SK-N-MC (cell line): ENCODE measurements around the gene PHF8.

Experiments used
- DNase-seq: peaks from one replicate; pipeline ENCODE4 v3.0.0-alpha.2; 2011; ENCODE audit warnings: low read depth, low spot score
- H3K27ac ChIP-seq: fragments of 200-600 bp; sonication (generic); 2 replicates; pipeline ENCODE4 v1.5.1; 2016; ENCODE audit warnings: mixed run types
- H3K36me3 ChIP-seq: fragments of 200-600 bp; sonication (generic); 2 replicates; pipeline ENCODE4 v1.6.1; 2017; ENCODE audit warnings: antibody characterized with exemption, low read length, mixed read lengths; ENCODE audit not compliant: insufficient read depth
- H3K4me3 ChIP-seq: fragments of 200-600 bp; sonication (generic); 2 replicates; pipeline ENCODE4 v1.5.1; 2016
- H3K9ac ChIP-seq: fragments of 200-600 bp; sonication (generic); 2 replicates; pipeline ENCODE4 v1.8.0; 2017; ENCODE audit warnings: mixed run types, mixed read lengths; ENCODE audit not compliant: insufficient read length
- H3K9me3 ChIP-seq: fragments of 200-600 bp; sonication (generic); 2 replicates; pipeline ENCODE4 v1.6.1; 2017; ENCODE audit warnings: low read depth, mild to moderate bottlenecking, antibody characterized with exemption, low read length, moderate library complexity, mixed read lengths
- EZH2 ChIP-seq: fragments of 200-600 bp; sonication (generic); IDR thresholded peaks from one replicate; pipeline ENCODE4 v1.6.1; 2017; ENCODE audit warnings: antibody characterized with exemption
- FOXP2 ChIP-seq: optimal IDR thresholded peaks from 2 replicates; pipeline ENCODE3; 2011; ENCODE audit warnings: mild to moderate bottlenecking, moderate library complexity; ENCODE audit not compliant: insufficient read depth; ENCODE audit errors: extremely low read length, control extremely low read depth
- POLR2AphosphoS5 ChIP-seq: IDR thresholded peaks from 2 replicates; pipeline ENCODE4 v1.6.1; 2012; ENCODE audit warnings: mild to moderate bottlenecking, low read depth, low read length, borderline replicate concordance

The PHF8 gene

GRCh38 chrX:53939127-53939526, 105.1 kb downstream of the PHF8 start:
- no peak for DNase-seq
- Histone ChIP-seq H3K4me3 (no peak overlapping the region), H3K9ac (no peak overlapping the region), H3K36me3 (no peaks in the 10 kb centered on the region; the same call in 1 of the 2 replicates), H3K9me3 (no peaks in the 10 kb centered on the region), H3K27ac (no peak overlapping the region)
- no peak for TF ChIP-seq POLR2AphosphoS5
- TF ChIP-seq EZH2 = no peak
- no peak for TF ChIP-seq FOXP2

GRCh38 chrX:53930515-53931380, 113.5 kb downstream of the PHF8 start:
- Histone ChIP-seq H3K36me3 (no peaks in the 10 kb centered on the region), H3K9ac (no peak overlapping the region), H3K27ac (no peak overlapping the region), H3K4me3 (no peak overlapping the region), H3K9me3 (no peaks in the 10 kb centered on the region)
- no peak for TF ChIP-seq EZH2
- no peak for TF ChIP-seq POLR2AphosphoS5
- no peak for TF ChIP-seq FOXP2
- no peak for DNase-seq

- no peak overlapping the region for H3K27ac ChIP-seq
- TF ChIP-seq EZH2 (no peak), POLR2AphosphoS5 (no peak), FOXP2 (no peak)
- no peak overlapping the region for H3K9ac ChIP-seq
- H3K9me3 ChIP-seq = no peaks in the 10 kb centered on the region
- H3K36me3 ChIP-seq = no peaks in the 10 kb centered on the region
- no peak overlapping the region for H3K4me3 ChIP-seq
- no peak for DNase-seq
These were observed 118.2 kb downstream of the PHF8 start for GRCh38 chrX:53926030-53926429.

- H3K9ac ChIP-seq = no peak overlapping the region
- no peak overlapping the region for H3K4me3 ChIP-seq
- no peak for DNase-seq
- H3K36me3 ChIP-seq = no peaks in the 10 kb centered on the region
- H3K9me3 ChIP-seq = no peaks in the 10 kb centered on the region
- no peak overlapping the region for H3K27ac ChIP-seq
- no peak for TF ChIP-seq EZH2
- TF ChIP-seq POLR2AphosphoS5 = no peak
- TF ChIP-seq FOXP2 = no peak
These were observed 125.6 kb downstream of the PHF8 start for GRCh38 chrX:53918702-53919101.

- H3K27ac ChIP-seq = no peak overlapping the region
- no peak overlapping the region for H3K9ac ChIP-seq
- H3K4me3 ChIP-seq = no peak overlapping the region
- H3K36me3 ChIP-seq = no peaks in the 10 kb centered on the region
- DNase-seq = no peak
- no peak for TF ChIP-seq POLR2AphosphoS5
- no peak for TF ChIP-seq FOXP2
- no peak for TF ChIP-seq EZH2
- no peaks in the 10 kb centered on the region for H3K9me3 ChIP-seq
These were observed 143.7 kb downstream of the PHF8 start for GRCh38 chrX:53900623-53901022.

GRCh38 chrX:53895270-53895669, 149.0 kb downstream of the PHF8 start:
- Histone ChIP-seq H3K36me3 (no peaks in the 10 kb centered on the region), H3K4me3 (no peak overlapping the region), H3K27ac (no peak overlapping the region), H3K9ac (no peak overlapping the region), H3K9me3 (no peaks in the 10 kb centered on the region)
- TF ChIP-seq FOXP2 = no peak
- no peak for TF ChIP-seq EZH2
- TF ChIP-seq POLR2AphosphoS5 = no peak
- DNase-seq = no peak
